Superior temporal gyrus (tissue), 1 donor: ENCODE data around the gene LRP1.

ENCODE experiments used
- DNase-seq: peaks from one replicate; pipeline ENCODE4 v3.0.0-alpha.2; 2016; ENCODE audit errors: extremely low spot score

The LRP1 gene

DNA sequence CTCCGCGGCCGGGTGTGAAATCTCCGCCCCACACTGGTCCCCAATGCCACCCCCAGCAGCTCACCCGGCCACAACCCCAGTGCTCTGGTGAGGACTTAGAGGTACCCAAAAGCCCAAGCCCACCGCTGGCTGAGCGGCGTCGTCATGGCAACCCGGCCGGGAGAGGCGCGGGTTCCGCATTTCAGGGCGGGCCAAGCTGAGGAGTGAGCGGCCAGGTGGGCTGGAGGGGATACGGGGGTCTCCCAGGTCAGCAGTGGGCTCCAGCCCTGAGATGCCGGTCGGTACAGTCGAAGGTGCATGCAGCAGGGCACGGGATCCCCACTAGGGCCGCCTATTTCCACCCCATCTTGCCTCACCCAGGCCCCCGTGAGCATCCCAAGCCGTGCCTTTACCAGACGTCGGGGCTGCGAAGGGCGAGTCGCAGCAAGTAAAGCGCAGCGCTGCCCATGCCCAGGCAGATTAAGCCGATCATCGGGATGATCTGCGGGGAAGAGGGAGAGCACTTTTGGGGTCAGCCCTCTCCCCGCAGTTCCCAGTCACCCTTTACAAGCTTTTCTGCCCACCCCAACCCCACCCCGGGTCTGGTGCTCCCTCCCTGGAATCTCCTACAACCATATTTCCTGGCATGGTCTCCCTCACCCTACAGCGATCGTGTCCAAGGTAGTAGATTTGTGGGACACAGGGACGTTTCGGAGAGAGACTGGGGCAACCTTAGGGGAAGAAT lies 108.1 kb downstream of the LRP1 start:
- no peak for DNase-seq

DNA sequence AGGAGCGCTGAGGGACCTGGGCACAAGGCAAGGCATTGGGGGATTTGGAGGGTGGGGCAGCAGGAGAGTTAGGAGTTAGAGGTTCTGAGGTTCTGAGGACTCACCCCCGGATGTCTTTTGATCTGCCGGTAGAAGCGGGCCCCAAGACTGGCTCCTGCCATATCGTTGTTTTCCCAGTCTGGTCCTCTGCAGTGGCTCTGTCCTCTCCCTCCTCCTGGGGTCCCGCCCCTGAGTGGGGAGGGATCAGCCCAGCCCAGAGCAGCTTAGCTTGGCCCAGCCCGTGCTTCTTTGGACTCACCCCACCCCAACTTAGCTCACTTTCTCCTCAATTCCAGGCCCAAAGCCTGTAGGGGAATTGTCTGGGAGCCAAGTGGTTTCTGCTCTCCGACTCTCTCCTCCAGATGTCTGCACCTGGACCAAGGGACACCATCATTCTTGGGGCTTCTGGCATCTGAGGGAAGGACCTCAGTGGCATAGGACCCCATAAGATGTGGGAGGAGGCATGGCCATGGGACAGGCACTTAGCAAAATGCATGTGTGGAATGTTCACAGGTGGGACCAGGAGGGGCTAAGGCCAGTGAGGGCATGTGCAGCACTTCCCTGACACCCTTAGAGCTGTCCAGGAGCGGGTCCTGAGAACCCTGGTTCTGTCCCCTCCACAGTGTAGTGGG lies 108.8 kb downstream of the LRP1 start:
- DNase-seq, result no peak

DNA sequence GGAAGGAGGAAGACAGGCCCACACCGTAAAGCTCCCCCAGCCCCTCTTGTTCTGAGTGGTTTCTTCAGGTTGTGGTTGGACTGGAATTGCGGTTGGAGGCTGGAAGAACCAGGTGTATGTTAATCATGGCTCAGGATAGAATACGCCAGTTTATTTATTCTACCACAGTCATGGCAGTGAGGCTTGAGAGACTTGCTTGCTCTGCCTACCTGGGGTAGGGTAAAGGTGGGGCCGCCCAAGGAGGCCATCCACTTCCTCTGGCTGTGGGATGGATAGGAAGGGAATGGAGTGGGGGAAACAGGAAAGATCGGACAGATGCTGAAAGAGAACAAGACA lies 109.3 kb downstream of the LRP1 start:
- no peak for DNase-seq

DNA sequence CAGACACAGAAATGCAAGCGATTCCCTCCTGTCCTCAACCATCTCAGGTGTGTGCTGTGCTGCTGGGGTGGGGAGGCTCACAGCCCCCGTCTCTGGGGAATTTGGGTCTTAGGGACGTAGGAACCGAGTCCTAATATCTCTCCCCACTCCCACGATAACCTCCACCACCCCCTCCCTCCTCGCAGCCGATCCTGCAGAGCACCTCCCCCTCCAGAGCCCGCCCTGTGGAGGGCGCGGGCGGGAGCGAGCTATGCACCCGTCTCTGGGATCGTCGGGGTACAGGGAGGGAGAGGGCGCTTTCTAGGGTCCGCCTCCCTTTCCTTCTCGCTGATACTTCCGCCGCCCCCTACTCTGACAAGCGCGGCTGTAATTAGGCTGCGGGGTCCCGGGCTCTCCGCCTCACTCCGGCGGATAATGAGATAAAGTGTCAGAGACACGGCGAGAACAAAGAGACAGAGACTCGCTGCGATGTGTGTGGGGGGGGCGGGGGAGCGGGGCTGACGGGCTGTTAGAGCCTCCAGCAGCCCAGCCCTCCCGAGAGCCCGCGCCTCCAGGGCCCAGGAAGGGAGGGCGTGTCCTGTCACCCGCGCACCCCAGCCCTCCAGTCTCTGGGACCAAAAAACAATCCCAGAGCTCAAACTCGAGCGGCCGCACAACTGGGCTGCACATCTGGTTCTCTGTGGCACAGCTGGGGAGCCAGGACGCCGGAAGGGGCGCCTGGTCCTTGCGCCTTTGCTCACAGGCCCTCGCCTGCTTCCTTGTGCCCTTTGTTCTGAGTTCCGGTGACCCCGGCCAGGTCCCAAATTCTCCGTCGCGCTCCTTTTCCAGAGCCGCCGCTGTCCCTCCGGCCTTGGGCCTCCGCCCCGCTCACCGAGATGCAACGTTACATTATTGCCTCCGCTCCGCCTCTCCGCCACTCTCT lies 109.9 kb downstream of the LRP1 start:
- DNase-seq, result no peak

DNA sequence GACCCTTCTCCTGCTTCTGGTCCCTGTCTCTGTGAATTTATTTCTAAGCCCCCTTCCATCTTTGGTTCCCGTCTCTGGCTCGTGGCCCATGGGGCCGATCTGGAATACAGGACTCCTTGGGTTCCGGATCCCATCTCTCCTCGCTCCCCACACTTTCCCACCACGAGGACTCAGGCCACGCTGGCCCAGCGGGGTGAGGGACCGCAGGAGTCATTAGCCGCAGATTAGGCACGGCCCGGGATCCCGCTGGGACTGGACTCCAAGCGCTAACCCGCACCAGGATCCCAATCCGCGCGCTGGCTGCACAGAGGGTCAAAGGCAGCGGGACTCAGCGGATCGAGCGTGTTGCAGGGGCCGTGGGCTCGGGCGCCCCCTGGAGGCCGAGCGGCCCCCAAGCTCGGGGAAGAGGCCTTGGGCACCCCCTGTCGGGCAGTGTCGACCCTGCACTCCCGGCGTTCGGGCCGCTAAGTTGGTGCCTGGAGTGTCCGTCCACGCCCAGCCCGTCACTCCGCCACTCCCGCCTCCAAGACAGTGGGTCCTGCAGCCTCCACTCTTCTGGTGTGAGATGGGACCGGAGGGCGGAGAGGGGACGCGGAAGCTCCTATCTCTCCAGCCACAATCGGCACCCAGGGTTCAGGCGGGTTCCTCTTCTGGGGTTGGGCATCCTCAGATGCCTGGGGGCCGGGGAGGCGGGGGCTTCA lies 110.7 kb downstream of the LRP1 start:
- DNase-seq, result peak; percentile 92

DNA sequence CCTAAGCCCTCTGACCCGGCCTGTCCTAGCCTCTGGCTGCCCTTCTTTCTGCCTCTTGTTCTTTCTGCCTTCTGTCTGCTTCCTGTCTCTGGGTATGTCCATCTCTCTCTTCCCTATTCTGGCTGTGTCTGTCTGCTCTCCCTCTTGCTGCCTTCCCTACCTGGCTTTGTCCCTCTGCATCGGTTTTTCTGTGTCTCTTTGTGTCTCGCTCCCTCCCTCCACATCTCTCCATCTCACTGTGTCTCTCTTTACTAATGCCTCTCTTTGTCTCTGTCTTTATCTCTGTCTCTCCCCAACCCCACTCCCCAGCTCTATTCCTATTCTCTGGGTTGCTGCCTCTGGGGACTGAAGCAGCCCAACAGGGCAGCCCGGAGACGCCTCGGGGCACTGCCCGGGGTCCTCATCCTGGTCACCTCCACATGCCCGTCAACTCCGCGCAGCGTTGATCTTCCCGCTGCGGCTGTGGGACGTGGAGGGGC lies 111.3 kb downstream of the LRP1 start:
- DNase-seq, result no peak

DNA sequence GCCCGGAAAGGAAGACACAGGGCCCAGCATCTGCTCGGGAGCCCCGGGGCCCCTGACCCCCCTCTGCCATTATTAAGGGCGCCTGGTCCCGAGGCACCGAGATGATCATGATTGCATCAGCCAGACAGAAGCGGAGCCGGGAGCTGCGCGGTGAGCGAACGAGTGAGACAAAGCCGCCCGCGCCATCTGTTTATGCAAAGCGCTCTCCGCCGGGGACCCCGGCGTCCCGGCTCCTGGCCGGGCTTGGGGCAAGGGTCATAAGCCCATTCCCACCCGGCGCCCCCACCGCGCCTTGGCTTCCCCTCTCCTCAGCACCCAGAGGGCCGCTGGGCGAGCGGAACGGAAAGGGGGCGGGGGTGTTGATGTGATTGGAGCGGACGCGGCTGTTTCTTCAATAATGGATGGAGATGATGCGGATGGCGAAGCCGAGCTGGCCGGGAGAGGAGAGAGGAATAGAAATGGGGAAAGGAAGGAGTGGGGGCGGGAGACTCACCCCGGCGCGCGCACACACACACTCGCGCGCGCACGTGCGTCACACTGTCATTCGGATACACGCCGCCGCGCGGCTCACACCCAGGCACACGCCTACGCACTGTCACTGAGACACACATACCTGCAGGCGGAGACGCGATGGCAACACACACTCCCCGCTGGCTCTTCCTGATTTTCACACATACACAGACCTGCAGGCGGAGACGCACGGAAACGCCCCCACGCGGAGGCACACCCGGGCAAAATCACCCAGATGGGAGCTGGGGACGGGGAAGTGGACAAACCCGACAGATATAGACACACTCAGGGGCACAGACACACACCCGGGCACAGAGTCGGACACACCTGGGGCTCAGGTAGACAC lies 112.0 kb downstream of the LRP1 start:
- DNase-seq, result peak; percentile 69

DNA sequence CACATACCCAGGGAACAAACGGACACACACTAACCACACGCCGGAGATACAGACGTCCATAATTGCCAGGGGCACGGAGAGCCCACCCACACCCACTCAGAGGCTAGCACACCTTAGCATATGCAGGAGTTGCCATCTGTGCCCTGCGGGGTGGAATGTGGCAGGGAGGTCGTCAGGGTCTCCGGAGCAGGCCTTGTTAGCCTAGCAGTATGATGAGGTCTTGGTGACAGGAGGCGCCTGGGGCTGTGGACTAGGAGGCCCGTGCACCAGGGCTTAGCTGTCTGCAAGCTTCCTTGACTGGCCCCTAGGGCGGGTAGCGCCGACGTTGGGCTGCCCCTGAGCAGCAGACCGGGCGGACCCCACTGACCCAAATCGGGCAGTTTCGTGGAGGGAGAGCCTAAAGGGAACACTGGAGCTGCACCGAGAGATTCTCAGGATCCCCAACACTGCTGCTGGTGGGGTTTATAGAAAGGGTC lies 112.7 kb downstream of the LRP1 start:
- no peak for DNase-seq

DNA sequence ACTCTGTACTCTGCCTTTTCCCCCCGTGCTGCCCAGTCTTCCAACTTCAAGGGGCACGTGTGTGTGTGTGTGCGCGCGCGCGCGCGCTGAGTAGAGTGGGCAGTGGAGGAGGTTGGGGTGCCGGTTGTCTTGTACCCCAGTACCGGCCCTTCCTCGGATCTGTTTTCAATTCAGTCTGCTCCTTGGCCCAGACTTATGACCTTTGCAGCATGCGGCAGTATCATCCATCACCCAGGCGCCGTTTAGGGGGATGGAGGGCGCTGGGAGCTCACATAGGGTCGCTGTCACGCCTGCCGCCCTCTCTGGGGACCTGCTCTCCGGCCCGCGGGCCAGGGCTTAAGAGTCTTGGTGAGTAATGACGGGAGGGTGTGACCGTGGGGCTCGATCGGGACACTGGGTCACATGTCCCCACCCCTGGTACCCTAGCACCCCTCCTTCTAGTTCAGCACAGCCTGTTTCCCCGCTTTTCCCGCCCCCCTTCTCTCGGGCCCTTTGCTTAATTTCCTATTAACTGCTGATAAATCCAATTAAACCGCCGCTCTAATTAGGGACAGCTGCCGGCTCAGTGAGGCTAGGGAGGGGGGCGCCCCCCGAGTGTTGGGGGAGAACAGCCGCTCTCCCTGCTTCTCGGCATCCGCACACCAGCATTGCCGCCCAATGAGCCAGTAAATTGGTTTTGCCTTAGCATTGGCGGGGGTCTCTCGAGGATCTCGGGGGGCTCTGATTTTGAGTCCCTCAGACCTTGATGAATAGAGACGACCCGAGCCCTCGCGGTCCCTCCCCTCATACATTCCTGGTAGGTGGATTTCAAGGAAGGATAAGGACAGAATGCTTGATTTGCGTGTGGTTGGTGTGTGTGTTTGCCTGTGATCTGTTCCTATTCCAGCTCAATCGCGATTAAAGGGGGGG lies 113.4 kb downstream of the LRP1 start:
- DNase-seq, result no peak

DNA sequence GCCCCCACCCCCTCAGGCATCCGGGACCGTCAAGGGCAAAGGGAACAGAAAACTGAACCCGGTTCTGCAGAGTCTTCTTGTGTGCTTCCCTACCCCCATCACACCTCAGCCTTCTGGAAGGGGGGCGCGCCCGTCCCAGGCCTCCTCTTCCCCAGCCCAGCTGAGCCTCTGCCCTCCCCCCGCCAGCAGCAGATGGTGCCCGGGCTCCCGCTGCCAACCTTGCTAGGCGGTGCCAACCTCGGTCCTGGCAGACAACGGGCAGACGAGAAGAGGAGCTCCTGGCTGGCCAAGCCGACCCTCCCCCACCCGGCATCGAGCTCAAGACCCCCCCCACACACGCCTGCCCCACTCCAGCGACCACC lies 114.0 kb downstream of the LRP1 start:
- no peak for DNase-seq

DNA sequence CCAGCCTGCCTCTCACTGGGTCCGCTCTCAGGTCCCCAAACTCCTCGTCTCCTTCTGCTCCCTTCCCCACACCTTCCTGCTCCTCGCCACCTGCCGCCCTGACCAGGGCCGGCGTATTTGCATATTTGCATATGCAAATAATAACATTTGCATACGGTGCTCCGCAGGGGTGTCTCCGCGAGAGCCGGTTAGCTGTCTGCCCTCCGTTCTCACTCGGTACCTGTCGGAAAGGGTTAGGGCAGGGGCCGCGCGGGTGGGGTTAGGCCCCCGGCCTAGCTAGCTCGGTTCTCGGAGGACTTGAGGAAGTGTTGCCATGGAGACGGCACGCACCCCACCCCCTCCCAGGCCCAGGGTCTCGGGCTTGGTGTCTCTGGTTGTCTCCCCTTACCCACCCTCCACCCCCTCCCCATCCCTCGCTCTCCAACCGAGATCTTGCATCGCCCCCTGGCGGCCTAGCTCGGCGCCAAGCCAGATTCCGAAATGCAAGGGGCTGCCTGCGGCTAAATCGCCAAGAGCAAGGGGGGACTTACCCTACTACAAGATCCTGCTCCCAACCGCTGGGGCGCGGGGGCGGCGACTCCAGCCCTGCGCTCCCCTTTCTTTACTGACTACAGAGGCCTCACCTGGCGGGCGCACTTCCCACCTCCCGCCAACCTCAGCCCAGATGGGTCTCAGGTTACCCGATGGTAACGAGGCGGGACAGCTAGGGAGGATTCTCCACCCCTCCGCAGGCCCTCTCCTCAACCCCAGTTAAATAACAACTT lies 114.6 kb downstream of the LRP1 start:
- no peak for DNase-seq

DNA sequence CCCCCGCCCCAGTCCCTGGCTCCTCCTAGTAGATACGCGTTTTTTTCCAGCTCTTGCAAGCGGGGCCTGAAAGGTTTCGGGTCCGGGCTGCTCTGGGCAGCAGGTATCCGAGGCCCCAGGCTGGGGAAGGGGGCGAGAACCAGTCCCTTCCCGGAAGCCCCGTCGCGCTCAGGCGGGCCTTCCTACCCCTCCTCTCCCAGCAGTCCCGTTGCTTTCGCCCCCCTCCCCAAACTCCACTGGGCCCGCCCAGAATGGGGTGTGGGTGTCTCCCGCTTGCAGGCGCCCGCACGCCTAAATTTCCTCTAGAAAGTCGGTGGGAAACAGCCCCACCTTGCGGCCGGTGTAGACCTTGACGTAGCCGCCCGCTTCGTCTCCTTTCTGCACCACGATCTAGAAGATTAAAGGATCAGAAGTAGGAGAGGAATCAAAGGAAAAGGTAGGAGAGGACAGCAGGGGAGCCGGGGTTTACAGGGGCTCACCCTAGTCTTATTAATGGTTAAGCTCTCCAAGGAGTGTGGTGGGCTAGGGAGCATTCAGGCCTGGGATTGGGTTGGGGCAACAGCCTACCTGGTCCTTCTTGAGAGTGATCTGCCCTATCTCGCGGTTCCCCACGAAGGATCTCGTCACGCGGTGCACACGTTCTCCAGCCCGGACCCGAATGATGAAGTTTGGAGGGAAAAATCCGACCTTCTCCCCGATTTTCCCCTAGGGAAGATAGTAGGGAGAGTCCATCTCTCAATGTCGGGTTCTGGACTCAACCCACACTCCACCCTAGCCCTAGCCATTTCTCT lies 115.4 kb downstream of the LRP1 start:
- DNase-seq, result peak; percentile 77

DNA sequence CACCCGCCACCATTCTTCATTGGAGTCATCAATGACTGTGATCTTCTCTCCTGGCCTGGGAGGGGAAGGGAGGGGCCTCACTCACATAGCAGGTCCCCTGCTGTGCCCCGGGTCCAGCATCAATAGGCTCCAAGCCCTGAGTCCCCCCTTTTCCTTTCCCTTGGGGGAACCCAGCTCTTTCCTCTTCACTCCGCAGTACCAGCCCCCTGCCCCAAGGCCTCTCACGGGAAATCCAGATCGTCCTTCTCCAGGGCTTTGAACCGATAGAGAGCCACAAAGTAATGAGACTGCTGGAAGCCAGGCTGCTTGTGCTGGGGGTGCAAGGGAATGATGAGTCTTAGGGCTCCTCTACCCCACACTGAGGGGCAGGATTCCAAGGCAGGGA lies 116.0 kb downstream of the LRP1 start:
- DNase-seq, result no peak

DNA sequence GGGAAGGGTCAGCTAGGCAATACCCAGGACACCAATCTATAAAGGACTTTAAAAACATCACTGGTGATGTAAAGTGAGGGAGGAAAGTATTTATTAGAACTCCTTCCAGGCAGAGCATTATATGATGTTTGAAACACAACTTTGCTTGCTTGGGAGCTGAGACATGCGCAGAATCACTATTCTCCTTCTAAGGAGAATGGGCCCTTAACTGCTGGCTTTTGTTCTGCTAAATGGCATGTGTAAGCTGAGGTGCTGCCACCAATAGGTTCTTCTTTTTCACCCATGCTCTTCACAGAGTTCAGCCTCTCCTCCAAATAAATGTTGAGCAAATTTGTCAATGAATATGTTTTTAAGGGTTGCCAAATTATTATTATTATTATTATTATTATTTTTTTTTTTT lies 118.8 kb downstream of the LRP1 start:
- no peak for DNase-seq

DNA sequence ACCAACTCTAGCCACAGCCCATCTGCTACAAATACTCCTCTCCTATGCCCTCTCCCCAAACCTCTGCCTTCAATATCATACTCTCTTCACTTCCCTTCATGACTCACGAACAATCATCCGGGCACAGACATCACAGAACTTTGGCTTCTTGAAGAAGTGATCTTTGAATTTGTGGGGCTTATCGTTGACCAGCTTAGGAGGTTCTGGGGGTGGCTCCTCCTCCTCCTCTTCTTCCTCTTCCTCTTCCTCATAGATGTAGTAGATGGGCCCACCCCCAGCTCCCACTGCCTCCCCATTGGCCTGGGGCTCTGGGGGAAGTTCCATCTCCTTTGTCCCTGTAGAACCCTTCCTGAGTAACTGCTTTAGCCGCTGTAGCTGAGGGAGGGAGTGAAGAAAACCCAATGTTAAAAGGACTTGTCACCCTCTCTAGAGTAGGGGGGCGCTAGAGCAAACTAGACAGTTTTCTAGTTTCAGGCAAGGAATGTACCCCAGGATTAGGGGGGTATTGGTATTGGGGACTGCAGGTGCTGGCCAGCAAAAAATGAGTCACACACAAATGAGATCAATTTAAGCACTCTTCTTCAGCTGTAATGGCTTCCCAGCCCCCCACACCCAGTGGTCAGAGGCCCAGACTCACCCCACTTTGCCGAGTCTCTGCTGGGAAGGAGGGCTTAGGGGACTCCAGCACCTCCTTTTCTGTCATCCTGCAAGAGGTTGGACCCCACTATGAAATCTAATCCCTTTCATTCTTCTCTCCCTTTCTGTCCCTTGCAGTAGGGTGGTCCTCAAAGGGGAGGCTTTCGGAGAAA lies 120.9 kb downstream of the LRP1 start:
- no peak for DNase-seq

DNA sequence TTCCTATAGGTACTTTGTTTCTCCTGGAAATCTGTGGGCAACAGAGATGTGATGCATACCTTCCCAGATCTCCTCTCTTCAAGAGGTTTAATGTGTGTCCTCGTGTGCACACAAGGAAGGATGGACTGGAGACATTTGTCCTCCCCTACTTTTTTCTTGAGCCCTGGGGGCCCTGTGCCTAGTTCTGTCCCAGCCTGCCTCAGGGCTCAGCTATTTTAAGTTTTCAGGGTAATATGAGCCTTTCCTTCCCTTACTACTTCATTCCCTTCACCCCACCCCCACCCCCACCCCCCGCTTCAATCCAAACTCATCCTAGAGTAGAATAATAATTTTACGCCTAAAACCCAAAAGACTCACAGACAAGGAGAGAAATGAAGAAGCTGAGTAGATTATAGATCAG lies 122.3 kb downstream of the LRP1 start:
- DNase-seq, result no peak

DNA sequence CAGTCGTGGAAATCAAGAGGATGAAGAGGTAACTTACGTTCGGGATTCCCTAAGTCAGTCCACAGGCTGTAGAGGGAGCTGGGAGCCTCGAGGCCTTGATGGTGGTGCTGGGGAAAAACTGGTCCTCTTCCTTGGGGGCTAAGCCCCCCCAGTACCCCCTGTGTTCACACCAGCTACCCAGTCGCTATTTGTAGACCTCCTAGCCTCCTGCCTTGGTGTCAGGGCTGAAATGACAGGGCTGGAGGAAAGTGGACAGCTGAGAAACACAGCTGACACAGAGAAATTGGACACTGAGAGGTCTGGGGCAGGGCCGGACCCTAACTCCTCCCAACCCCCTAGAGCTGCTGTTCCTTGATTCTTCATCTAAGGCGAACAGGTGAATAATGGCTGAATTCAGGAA lies 122.7 kb downstream of the LRP1 start, which contains the start of gene STAC3:
TSS of gene STAC3 (minus strand) at position 232 of the 400 bp plus-strand sequence. CDS start 1,551 bp downstream, outside the sequence.
- DNase-seq, result no peak
